Astrocyte of the cerebellum (primary cell): ENCODE data around the gene LIPC.

Experiments used
- DNase-seq: peaks from one replicate; pipeline ENCODE4 v3.0.0-alpha.2; 2011; ENCODE audit warnings: low read depth
- H3K4me3 ChIP-seq: 2 replicates; pipeline ENCODE4 v1.5.1; 2011; ENCODE audit warnings: mild to moderate bottlenecking, low read depth, low read length, moderate library complexity
- in situ Hi-C: cut with HindIII; loops from 2 replicates; pipeline ENCODE4 v1.10.0; 2017; ENCODE audit warnings: low sequenced_read_pairs
- TF ChIP-seq, protein P1 (sequence below): IDR thresholded peaks from 2 replicates; pipeline ENCODE4 v1.5.1; 2012; ENCODE audit warnings: low read length, low read depth, moderate library complexity, mild to moderate bottlenecking; ENCODE audit errors: missing control alignments

The LIPC gene

DNA sequence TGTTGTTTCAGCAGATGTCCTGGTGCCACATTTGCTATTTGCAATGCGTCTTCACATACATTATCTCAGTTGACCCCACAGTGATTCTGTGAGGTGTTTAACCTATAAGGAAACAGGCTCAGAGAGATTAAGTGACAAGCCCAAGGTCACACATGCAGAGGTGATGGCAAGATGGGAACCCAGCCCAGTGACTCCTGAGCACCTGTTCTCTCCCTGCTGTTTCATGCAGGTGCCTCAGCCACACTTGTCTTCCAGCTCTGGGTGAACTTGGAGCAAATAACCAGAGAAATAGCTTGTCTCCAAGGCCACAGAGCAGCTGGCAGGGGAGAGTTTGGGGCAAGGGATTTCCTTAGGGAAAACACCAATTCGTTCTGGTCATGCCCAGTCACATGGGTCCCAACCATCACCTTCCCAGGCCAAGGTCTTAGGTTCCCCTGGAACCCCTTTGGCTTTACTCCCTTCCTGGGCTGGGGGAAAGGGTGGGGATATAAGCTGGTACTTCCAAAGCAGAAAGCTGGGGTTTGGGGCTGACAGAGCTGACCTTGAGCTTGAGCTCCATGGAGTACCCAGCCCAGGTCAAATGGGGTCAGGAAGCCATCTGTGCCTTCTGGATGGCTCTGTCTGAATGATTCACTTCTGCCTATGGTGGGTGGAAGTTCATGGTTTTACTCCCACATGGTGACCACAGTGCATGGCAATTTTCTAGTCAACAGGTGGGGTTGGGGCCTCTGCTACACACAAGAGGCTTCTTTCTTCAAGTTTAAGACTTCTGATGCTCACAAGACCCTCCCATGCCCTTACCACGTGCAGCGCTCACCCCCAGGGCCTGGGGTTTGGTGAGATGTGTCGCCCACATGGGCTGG is 22.4 kb downstream of the LIPC start:
- H3K4me3 ChIP-seq, result no peak overlapping the region
- TF ChIP-seq, protein P1, sequence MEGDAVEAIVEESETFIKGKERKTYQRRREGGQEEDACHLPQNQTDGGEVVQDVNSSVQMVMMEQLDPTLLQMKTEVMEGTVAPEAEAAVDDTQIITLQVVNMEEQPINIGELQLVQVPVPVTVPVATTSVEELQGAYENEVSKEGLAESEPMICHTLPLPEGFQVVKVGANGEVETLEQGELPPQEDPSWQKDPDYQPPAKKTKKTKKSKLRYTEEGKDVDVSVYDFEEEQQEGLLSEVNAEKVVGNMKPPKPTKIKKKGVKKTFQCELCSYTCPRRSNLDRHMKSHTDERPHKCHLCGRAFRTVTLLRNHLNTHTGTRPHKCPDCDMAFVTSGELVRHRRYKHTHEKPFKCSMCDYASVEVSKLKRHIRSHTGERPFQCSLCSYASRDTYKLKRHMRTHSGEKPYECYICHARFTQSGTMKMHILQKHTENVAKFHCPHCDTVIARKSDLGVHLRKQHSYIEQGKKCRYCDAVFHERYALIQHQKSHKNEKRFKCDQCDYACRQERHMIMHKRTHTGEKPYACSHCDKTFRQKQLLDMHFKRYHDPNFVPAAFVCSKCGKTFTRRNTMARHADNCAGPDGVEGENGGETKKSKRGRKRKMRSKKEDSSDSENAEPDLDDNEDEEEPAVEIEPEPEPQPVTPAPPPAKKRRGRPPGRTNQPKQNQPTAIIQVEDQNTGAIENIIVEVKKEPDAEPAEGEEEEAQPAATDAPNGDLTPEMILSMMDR, result no peak
- no peak for DNase-seq
- in situ Hi-C loops, result no loop called here

DNA sequence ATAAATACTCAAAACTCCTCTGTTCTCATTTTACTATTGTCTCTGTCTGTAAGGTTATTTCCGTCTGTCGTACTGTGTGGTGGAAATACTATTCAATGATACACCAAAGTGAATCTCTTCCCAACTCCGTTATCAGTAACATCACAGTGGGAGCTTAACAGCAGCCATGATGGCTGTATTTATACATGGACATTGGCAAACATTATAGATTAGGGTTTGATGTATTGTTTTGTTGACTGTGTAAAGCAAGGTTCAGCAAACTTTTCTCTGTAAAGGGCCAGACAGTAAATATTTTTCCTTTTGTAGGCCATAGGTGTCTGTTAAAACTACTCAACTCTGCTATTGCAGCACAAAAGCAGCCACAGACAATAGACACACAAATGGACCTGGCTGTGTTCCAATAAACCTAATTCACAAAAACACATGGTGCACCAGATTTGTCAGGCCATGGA is 23.2 kb downstream of the LIPC start:
- DNase-seq, result no peak
- TF ChIP-seq, protein P1, result no peak
- no peak overlapping the region for H3K4me3 ChIP-seq
- in situ Hi-C loops, result no loop called here

DNA sequence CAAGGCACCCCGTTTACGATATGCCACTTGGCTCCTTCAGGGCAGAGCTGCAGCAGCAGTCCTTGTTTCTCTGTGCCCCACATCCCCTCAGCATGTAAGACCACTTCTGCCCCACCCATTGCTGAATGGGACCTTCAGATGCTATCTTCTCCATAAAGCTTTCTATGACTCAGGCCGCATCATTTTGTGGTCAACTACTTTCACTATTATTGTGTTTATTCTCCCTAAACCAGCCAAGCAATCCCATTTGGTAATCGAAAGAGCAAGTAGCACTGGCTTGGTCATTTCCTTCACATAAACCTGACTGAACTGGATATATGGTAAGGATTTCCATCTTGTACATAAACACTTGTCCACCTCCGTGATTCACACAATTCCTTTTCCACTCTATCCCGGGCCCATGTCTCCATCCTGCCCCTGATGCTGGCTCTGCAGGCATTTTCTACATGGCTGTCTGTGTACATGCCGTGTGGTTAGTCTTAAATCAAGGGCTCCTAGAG is 25.7 kb downstream of the LIPC start:
- H3K4me3 ChIP-seq, result no peak overlapping the region
- TF ChIP-seq, protein P1, result no peak
- in situ Hi-C loops, result no loop called here
- no peak for DNase-seq

DNA sequence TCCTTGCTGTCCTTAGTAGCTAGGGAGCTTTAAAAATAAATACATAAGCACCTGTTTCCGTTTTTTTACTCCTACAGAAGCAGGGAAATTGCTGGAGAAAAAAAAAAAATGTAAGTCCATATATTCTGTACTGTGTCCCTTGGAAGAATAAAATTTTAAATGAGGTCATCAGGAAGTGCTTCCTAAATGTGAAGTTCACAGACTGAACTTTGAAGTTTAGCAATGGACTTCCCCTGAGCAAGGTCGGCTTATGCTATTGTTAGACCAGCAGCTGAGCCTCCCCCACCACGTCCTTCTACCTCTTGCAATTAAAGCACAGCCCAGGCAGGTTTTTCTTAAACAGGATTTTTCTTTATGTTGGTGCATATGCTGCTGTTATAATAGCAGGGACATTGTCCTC is 26.3 kb downstream of the LIPC start:
- in situ Hi-C loops, result no loop called here

DNA sequence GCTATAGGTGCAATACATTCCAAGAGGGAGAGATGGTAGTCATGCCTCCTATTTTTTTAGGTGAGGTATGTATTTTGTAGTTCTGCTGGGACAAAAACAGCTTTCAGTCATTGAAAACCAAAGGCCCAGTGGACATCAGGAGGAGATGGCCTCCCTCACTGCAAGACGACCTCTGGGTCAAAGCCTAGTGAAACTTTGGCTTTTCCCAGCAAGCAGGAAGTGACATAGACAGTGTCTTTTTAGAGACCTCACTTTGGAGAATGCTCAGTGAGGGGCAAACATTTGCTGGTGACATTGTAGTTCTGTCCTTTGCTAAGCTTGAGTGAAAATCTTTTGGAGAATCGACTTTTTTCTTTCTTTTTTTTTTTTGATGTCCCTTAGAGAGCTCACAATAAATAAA is 27.3 kb downstream of the LIPC start:
- in situ Hi-C loops, result no loop called here
- TF ChIP-seq, protein P1, result no peak
- H3K4me3 ChIP-seq, result no peak overlapping the region
- DNase-seq, result no peak

More for the DNA sequence above, 26.3 kb downstream of the LIPC start:
- H3K4me3 ChIP-seq, result no peak overlapping the region
- TF ChIP-seq, protein P1, result no peak
- no peak for DNase-seq

DNA sequence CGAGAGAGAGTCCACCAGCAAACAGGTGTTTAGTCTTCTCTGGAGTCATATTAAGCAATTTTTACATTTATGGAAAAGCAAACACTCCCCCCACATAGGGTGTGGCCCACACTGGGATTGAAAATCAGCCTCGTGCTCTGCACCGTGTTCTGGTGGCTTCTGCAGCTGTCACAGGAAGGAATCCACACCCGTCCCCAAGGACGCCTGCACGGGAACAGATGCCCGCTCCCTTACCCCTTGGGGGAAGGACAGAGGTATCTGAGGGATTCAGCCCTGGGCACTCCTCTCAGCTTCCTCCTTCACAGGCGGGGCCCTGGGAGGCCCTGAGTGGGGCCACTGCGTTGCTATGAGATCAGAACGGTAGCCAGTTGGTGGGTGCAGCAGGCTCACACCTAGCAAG is 27.8 kb downstream of the LIPC start:
- no peak for DNase-seq
- no peak overlapping the region for H3K4me3 ChIP-seq
- in situ Hi-C loops, result no loop called here
- TF ChIP-seq, protein P1, result no peak
